Activated B cell treated with CpG ODN at 0.5 μM for 24 hours (primary cell): ENCODE results near the gene CLPSL1. TPM values are rescaled to one million over a fixed set of nuclear protein-coding genes. Genes with fewer than 3 reads are reported as not detected.

Experiments
- ATAC-seq: fragments of 200-7000 bp; cut with Tn5 transposase; one replicate; pipeline ENCODE4 v1.10.0; 2021; ENCODE audit warnings: low read depth, mild to moderate bottlenecking, moderate library complexity
- CTCF ChIA-PET: fragments of 350-600 bp; sonication (Branson Sonifier 250); formaldehyde crosslinking; loops from one replicate; lab custom pipeline; 2021; ENCODE audit warnings: antibody characterized with exemption; lab: Charles Lee
- POLR2A ChIA-PET: fragments of 350-600 bp; sonication (Branson Sonifier 250); formaldehyde crosslinking; loops from one replicate; lab custom pipeline; 2021; ENCODE audit warnings: antibody characterized with exemption; lab: Charles Lee
- DNase-seq: peaks from one replicate; pipeline ENCODE4 v3.0.0; 2022
- H3K27ac Mint-ChIP-seq: one replicate; pipeline ENCODE4 v1.8.0; 2020; ENCODE audit warnings: mixed read lengths
- H3K27me3 Mint-ChIP-seq: one replicate; pipeline ENCODE4 v1.8.0; 2021; ENCODE audit warnings: mixed read lengths
- H3K36me3 Mint-ChIP-seq: one replicate; pipeline ENCODE4 v1.8.0; 2021; ENCODE audit warnings: low read depth, mixed read lengths
- H3K4me1 Mint-ChIP-seq: one replicate; pipeline ENCODE4 v1.8.0; 2021; ENCODE audit warnings: mixed read lengths
- H3K4me3 Mint-ChIP-seq: one replicate; pipeline ENCODE4 v1.8.0; 2020; ENCODE audit warnings: mild to moderate bottlenecking, mixed read lengths
- H3K9me3 Mint-ChIP-seq: one replicate; pipeline ENCODE4 v1.8.0; 2020; ENCODE audit warnings: mixed read lengths
- CTCF ChIP-seq: fragments of 200-600 bp; IDR thresholded peaks from one replicate; pipeline ENCODE4 v1.8.0; 2022; ENCODE audit warnings: antibody characterized with exemption, mild to moderate bottlenecking
- intact Hi-C: fragments of 100-400 bp; cut with micrococcal nuclease; formaldehyde crosslinking; loops from one replicate; pipeline ENCODE4 v1.15.1; 2024
- total RNA-seq: library from RNA; stranded (reverse); gene quantifications from 2 replicates; pipeline ENCODE4 v1.2.3, GENCODE V29; 2022

The CLPSL1 gene
- total RNA-seq, 1 donor from 2014 or later, result not detected

DNA sequence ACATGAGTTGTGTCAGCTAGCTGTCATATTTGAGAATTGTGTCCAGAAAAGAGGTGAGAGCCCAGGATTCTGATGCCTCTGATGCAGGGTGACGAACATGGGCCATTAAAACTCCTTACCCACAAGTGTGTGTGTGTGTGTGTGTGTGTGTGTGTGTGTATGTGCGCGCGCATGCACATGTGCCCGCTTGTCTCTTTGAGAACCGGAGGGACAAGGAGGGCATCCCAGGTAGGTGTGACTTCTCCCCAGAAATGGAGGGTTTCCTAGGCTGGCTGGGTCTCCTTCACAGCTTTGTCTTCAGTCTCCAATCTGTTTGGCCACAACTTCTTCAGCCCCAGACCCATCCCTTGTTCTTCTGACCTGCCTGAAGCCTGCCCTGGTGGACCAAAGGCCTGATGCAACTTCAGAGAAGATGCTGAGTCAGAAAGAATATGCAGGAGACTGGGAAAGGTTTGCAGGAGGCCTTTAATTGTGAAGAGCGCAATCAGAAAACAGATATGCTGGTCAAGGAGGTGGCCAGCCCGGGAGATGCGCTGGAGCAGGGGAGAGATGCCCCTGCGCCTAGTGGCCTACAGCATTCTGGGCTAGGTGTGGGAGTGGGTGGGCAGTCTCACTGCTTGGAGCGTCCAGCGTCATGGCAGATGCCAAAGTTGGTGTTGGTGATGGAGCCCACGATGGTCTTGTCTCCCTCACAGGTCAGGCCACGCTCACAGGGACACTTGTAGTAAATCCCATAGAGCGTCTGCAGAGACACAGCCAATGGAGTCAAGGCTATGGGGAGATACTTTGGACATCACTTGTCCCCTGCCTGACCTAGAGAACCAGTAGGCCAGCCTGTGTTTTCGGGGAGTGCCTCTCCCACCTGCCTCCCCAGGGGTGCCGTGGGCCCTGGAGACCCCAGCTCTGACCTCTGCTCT, 14.0 kb downstream of the CLPSL1 start:
- Mint-ChIP-seq H3K4me3 (no peak overlapping the region), H3K4me1 (no peaks in the 10 kb centered on the region), H3K36me3 (no peaks in the 10 kb centered on the region), H3K27ac (no peak overlapping the region), H3K9me3 (no peaks in the 10 kb centered on the region), H3K27me3 (peaks cover 5% of the 10 kb centered on the region)
- POLR2A ChIA-PET, result no interaction called here
- ATAC-seq (no peak), DNase-seq (no peak)
- intact Hi-C loops, result no loop called here
- CTCF ChIA-PET, result no interaction called here
- TF ChIP-seq CTCF, result no peak

DNA sequence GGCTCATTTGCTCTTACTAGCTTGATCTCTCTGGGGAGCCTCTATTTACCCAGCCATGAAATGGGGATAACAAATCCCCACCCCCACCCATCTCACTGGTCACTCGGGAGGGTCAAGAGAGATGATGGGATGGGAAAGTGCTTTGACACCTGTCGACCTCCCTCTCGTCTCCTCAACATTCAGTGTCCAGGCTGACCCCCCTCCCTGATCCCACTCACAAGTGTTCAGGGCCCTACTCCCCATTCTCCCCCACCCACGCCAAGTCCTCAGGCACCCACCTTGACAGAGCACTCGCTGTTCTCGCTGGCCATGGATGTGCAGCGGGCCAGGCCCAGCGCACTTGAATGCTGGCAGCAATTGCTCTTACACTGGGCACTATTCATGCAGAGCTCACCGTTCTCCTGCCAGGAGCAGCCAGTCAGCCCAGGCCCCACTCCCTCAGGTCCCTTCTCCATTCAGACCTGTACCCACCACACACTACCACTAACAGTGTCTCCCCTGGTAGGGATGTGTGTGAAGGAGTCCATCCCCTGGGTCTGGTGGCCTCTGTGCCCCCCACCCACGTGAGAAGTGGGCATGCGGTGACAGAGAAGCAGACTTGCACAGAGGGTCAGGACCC, 14.7 kb downstream of the CLPSL1 start:
- ChIA-PET CTCF (no interaction called here), POLR2A (no interaction called here)
- H3K4me3 Mint-ChIP-seq, result no peak overlapping the region
- DNase-seq (no peak), ATAC-seq (no peak)
- no peaks in the 10 kb centered on the region for H3K36me3 Mint-ChIP-seq
- peaks cover 6% of the 10 kb centered on the region for H3K27me3 Mint-ChIP-seq
- no peak overlapping the region for H3K27ac Mint-ChIP-seq
- H3K9me3 Mint-ChIP-seq, result no peaks in the 10 kb centered on the region
- TF ChIP-seq CTCF, result no peak
- intact Hi-C loops, result no loop called here
- H3K4me1 Mint-ChIP-seq, result no peaks in the 10 kb centered on the region

DNA sequence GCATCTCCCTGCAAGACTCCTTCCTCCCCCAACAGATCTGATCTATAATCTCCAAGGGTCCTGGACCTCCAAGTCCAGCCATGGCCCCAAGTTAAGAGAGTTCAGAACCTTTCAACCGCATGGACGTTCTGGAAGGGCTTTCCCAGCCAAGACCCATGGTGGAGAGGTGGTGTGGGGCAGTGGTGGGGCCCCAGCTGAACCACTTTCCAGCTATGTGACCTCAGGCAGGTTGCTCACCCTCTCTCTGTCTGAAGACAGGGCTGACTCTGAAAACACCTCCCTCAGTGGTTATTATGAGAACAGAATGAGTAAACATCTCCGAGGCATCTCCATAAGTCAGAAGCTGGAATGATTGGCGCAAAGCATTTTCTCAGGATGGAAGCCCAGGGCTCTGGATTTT, 15.4 kb downstream of the CLPSL1 start:
- Mint-ChIP-seq H3K27ac (no peak overlapping the region), H3K27me3 (peaks cover 6% of the 10 kb centered on the region), H3K9me3 (no peaks in the 10 kb centered on the region), H3K4me3 (no peak overlapping the region), H3K4me1 (no peaks in the 10 kb centered on the region), H3K36me3 (no peaks in the 10 kb centered on the region)
- intact Hi-C loops, result no loop called here
- ChIA-PET CTCF (no interaction called here), POLR2A (no interaction called here)
- no peak for ATAC-seq
- TF ChIP-seq CTCF, result no peak
- no peak for DNase-seq

DNA sequence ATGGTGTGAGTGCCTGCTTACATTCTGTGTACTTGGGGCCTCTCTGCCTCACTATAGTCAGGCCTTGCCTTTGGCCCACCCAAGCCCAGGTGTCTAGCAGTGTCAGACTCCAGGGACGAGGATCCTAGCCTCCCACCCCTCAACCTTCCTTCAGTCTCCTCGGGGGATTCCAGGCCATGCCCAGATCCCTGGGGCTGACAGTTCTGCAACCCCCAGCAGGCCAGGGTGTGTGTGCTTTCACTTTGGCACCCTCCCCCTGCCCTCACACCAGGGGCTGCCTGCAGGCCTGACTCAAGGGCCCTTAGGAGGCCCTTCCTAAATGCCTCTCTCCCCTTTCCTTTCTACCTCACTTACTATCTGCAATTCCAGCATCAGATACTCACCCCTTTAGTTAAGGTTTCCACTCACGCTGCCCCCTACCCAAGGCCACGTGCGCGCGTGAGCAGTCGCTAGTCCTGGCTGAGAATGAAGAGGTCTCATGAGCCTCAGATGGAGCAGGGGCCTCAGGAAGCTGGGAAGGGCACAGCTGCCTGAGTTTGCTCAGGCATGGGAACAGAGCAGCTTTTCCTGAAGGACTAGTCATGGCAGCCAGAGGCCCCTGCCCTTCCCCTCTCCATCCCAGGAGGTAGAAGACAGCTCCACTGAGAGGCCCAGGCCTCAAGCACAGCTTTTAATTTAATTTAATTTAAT, 17.2 kb downstream of the CLPSL1 start:
- no peak for ATAC-seq
- Mint-ChIP-seq H3K4me1 (no peaks in the 10 kb centered on the region), H3K36me3 (no peaks in the 10 kb centered on the region), H3K27ac (no peak overlapping the region), H3K9me3 (no peaks in the 10 kb centered on the region), H3K27me3 (peaks cover 6% of the 10 kb centered on the region), H3K4me3 (no peak overlapping the region)
- TF ChIP-seq CTCF, result no peak
- POLR2A ChIA-PET, result no interaction called here
- intact Hi-C loops, result no loop called here
- no peak for DNase-seq
- CTCF ChIA-PET, result no interaction called here

DNA sequence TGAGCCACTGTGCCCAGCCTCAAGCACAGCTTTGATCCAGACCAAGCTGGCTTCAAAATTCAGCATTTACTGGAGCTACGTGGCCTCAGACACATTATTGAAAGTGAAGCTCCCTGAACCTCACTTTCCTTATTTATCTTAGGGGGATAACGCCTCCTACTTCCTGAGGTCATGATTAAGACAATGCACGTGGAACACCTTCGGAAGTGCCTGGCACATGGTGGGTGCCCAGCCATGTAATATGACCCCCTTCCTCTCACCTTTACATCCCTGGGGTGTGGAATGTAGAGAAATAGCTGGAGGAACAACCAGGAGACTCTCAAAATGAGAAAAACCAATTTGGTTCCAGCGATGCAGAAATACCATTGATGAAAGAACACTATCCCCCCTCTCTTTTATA, 17.9 kb downstream of the CLPSL1 start:
- no peaks in the 10 kb centered on the region for H3K36me3 Mint-ChIP-seq
- ATAC-seq (no peak), DNase-seq (no peak)
- peaks cover 6% of the 10 kb centered on the region for H3K27me3 Mint-ChIP-seq
- ChIA-PET CTCF (no interaction called here), POLR2A (interaction anchor here (0.5 kb wide), 1 partner anchor 14 kb away, joined by 6 read pairs; no protein-coding TSS in a partner anchor)
- H3K9me3 Mint-ChIP-seq, result no peaks in the 10 kb centered on the region
- no peak overlapping the region for H3K4me3 Mint-ChIP-seq
- intact Hi-C loops, result no loop called here
- H3K4me1 Mint-ChIP-seq, result no peaks in the 10 kb centered on the region
- no peak for TF ChIP-seq CTCF
- H3K27ac Mint-ChIP-seq, result no peak overlapping the region
